Measurements from ENCODE around the gene AOPEP.

Gene AOPEP

GRCh38 chr9:94928691-94929368, 202.3 kb downstream of the AOPEP start:
- in situ Hi-C loops (cut with MboI; ENCODE audit: low sequenced_read_pairs, unreplicated experiment) = no loop called here
- DNase-seq (ENCODE audit: low spot score) = no peak
- TF ChIP-seq CTCF (IDR thresholded peaks at IDR 0.05; ENCODE audit: borderline replicate concordance, control extremely low read depth, extremely low read depth, insufficient read depth, missing control alignments) = no peak

GRCh38 chr9:94929369-94929756, 202.9 kb downstream of the AOPEP start:
- TF ChIP-seq CTCF (IDR thresholded peaks at IDR 0.05; ENCODE audit: borderline replicate concordance, control extremely low read depth, extremely low read depth, insufficient read depth, missing control alignments) = no peak
- in situ Hi-C loops (cut with MboI; ENCODE audit: low sequenced_read_pairs, unreplicated experiment) = no loop called here
- no peak for DNase-seq (ENCODE audit: low spot score)

DNA sequence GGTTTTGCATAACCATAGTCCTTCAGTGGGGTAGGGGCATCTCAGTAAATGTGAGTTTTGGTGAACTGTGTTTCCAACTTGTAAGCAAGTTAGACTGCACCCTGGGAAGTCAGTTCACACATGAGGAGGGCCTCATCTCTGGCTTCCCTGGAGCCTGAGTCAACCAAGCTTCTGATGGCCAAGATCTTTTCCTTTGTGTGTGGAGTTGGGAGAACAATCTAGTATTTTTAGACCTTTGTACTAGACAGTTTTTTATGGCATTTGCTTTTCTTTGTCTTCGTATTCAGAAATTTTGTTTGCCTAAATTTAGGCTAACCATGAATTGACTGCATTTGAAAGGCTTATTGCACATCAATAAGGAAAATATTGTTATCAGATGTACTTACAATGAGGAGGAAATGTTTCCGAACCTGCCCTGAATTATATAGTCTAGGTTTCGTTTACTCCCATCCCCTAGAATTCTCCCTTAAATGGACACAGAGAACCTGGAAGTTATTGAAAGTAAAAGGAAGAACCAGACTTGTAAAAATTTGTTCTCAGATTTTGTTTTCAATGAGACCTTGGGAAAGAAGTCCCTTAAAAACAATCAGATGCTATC, 204.6 kb downstream of the AOPEP start:
- in situ Hi-C loops (cut with MboI; ENCODE audit: low sequenced_read_pairs, unreplicated experiment) = no loop called here
- no peak for DNase-seq (ENCODE audit: low spot score)
- TF ChIP-seq CTCF (IDR thresholded peaks at IDR 0.05; ENCODE audit: borderline replicate concordance, control extremely low read depth, extremely low read depth, insufficient read depth, missing control alignments) = no peak

GRCh38 chr9:94931740-94932139, 205.2 kb downstream of the AOPEP start:
- in situ Hi-C loops (cut with MboI; ENCODE audit: low sequenced_read_pairs, unreplicated experiment) = no loop called here
- no peak for DNase-seq (ENCODE audit: low spot score)
- TF ChIP-seq CTCF (IDR thresholded peaks at IDR 0.05; ENCODE audit: borderline replicate concordance, control extremely low read depth, extremely low read depth, insufficient read depth, missing control alignments) = no peak

GRCh38 chr9:94932652-94933510, 206.4 kb downstream of the AOPEP start:
- in situ Hi-C loops (cut with MboI; ENCODE audit: low sequenced_read_pairs, unreplicated experiment) = no loop called here
- TF ChIP-seq CTCF (IDR thresholded peaks at IDR 0.05; ENCODE audit: borderline replicate concordance, control extremely low read depth, extremely low read depth, insufficient read depth, missing control alignments) = no peak
- no peak for DNase-seq (ENCODE audit: low spot score)

DNA sequence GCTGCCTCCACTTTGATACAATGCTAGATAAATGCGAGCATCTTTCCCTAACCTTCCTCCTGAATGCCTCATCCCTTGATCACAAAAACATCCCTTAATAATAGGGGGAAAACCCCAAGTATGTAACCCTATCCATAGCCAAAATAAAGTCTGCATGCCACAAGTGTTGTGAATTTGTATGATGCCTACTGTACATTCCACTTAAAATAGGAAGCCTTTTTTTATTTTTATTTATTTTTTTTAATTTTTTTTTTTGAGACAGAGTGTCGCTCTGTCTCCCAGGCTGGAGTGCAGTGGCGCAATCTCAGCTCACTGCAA, 207.0 kb downstream of the AOPEP start:
- no peak for TF ChIP-seq CTCF (IDR thresholded peaks at IDR 0.05; ENCODE audit: borderline replicate concordance, control extremely low read depth, extremely low read depth, insufficient read depth, missing control alignments)
- no peak for DNase-seq (ENCODE audit: low spot score)
- in situ Hi-C loops (cut with MboI; ENCODE audit: low sequenced_read_pairs, unreplicated experiment) = no loop called here
